HepG2 (cell line): ENCODE data around the gene LTC4S. TPM values are rescaled to one million over a fixed set of nuclear protein-coding genes. Genes with fewer than 3 reads are reported as not detected.

Experiments
- BCL6 ChIP-seq: IDR thresholded peaks from 2 replicates; pipeline ENCODE4 v1.6.1; 2016; ENCODE audit warnings: missing genetic modification reagents, missing compliant biosample characterization
- EZH2 ChIP-seq: conservative IDR thresholded peaks from 2 replicates; pipeline ENCODE4 v1.6.1; 2012; ENCODE audit warnings: mild to moderate bottlenecking, low read depth, low read length, moderate library complexity
- HNRNPUL1 ChIP-seq: fragments of 200-400 bp; formaldehyde crosslinking; IDR thresholded peaks from 2 replicates; pipeline ENCODE4 v1.6.1; 2017; ENCODE audit warnings: low read depth, mild to moderate bottlenecking, low read length, moderate library complexity
- NFIC ChIP-seq: IDR thresholded peaks from 2 replicates; pipeline ENCODE4 v1.6.1; 2012; ENCODE audit warnings: mild to moderate bottlenecking, low read length, inconsistent platforms
- SALL1 ChIP-seq: sonication (generic); formaldehyde crosslinking; IDR thresholded peaks from 2 replicates; pipeline ENCODE4 v1.8.0; 2022; ENCODE audit warnings: mild to moderate bottlenecking, missing genetic modification reagents
- SALL2 ChIP-seq: sonication (generic); formaldehyde crosslinking; IDR thresholded peaks from 2 replicates; pipeline ENCODE4 v1.8.1; 2023; ENCODE audit warnings: mild to moderate bottlenecking, missing genetic modification reagents, inconsistent platforms
- SATB2 ChIP-seq: sonication (generic); formaldehyde crosslinking; IDR thresholded peaks from 2 replicates; pipeline ENCODE4 v1.5.0; 2020; ENCODE audit warnings: missing genetic modification reagents
- TCF7L2 ChIP-seq: IDR thresholded peaks from 2 replicates; pipeline ENCODE4 v1.6.1; 2011; ENCODE audit warnings: mild to moderate bottlenecking, low read depth, low read length, moderate library complexity
- TMF1 ChIP-seq: sonication (generic); formaldehyde crosslinking; IDR thresholded peaks from 2 replicates; pipeline ENCODE4 v1.8.1; 2022; ENCODE audit warnings: low read depth, missing genetic modification reagents
- U2AF2 ChIP-seq: fragments of 200-400 bp; formaldehyde crosslinking; IDR thresholded peaks from 2 replicates; pipeline ENCODE4 v1.6.1; 2017; ENCODE audit warnings: low read depth, mild to moderate bottlenecking, low read length
- ZC3H13 ChIP-seq: sonication (generic); formaldehyde crosslinking; IDR thresholded peaks from 2 replicates; pipeline ENCODE4 v1.8.1; 2023; ENCODE audit warnings: mild to moderate bottlenecking, missing genetic modification reagents, moderate library complexity
- ZMYM4 ChIP-seq: sonication (generic); formaldehyde crosslinking; IDR thresholded peaks from 2 replicates; pipeline ENCODE4 v1.8.1; 2023; ENCODE audit warnings: mild to moderate bottlenecking, missing genetic modification reagents
- ZNF354B ChIP-seq: sonication (generic); formaldehyde crosslinking; IDR thresholded peaks from 2 replicates; pipeline ENCODE4 v1.8.0; 2022; ENCODE audit warnings: mild to moderate bottlenecking, missing genetic modification reagents
- polyA plus RNA-seq, 8 experiments: library from polyadenylated mRNA; depleted of rRNA in 3 of 8; stranded (reverse) in 7 of 8; unstranded in 1 of 8; fragments of >200 nt; fragmentation: Illumina TruSeq in 4 of 8; extraction: Trizol in 4 of 8; gene quantifications; 2 replicates each; pipeline versions ENCODE4 v1.2.1 to v1.2.3, GENCODE V29; 2011 to 2016; ENCODE audit warnings: low read depth in 4 of 8, missing spikeins in 1 of 8, mixed read lengths in 1 of 8; ENCODE audit not compliant: insufficient read depth in 1 of 8
- total RNA-seq, 5 experiments: library from RNA; depleted of rRNA; stranded (reverse); fragments of >200 nt; fragmentation: Illumina TruSeq; extraction: Trizol; gene quantifications; 2 replicates each; pipeline ENCODE4 v1.2.3, GENCODE V29; 2016; ENCODE audit warnings: low read depth in 1 of 5
- TF ChIP-seq, protein P1 (sequence below), 2 experiments: sonication (generic) in 1 of 2; formaldehyde crosslinking in 1 of 2; IDR thresholded peaks; 2 replicates each; pipeline versions ENCODE4 v1.4.0 to v1.6.1; 2016 to 2020; ENCODE audit warnings: borderline replicate concordance in 1 of 2, low read depth in 1 of 2, mild to moderate bottlenecking in 1 of 2, missing genetic modification reagents in 1 of 2
- TF ChIP-seq, protein P2 (sequence below): sonication (generic); formaldehyde crosslinking; IDR thresholded peaks from 2 replicates; pipeline ENCODE4 v1.5.0; 2020; ENCODE audit warnings: missing genetic modification reagents
- TF ChIP-seq, protein P3 (sequence below): sonication (generic); formaldehyde crosslinking; IDR thresholded peaks from 2 replicates; pipeline ENCODE4 v1.4.0; 2020; ENCODE audit warnings: missing genetic modification reagents
- TF ChIP-seq, protein P4 (sequence below): sonication (generic); formaldehyde crosslinking; IDR thresholded peaks from 2 replicates; pipeline ENCODE4 v1.8.0; 2022; ENCODE audit warnings: missing genetic modification reagents, mild to moderate bottlenecking, inconsistent platforms, borderline replicate concordance
- TF ChIP-seq, protein P5 (sequence below): sonication (generic); formaldehyde crosslinking; conservative IDR thresholded peaks from 2 replicates; pipeline ENCODE4 v1.5.0; 2020; ENCODE audit warnings: missing genetic modification reagents
- TF ChIP-seq, protein P6 (sequence below): sonication (generic); formaldehyde crosslinking; IDR thresholded peaks from 2 replicates; pipeline ENCODE4 v1.4.0; 2020; ENCODE audit warnings: missing genetic modification reagents

The LTC4S gene
- total and polyA plus RNA-seq, 2 of the 13 experiments (the other 11 are each of a cell fraction or from before 2014, with no cell fraction given): 0.35 TPM; not detected in 1

DNA sequence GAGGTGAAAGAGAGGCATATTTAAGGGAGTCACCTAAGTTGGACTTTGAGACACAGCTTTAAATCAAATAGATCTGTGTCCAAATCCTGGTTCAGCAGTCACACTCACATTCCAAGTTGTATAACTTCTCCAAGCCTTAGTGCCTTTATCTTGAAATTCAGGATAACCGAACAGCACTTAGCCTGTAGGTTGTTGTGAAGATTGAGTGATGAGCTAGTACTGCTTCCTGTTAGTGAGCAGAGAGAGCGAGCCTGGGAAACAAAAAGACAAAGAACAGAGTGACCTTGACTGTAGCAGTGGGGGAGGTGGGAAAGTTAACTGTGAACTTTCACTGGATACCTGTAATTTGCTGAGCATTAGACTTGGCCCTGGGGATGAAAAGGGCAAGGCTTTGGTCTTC lies 38.8 kb upstream of the LTC4S start (continued):
- TF ChIP-seq, protein P1, sequence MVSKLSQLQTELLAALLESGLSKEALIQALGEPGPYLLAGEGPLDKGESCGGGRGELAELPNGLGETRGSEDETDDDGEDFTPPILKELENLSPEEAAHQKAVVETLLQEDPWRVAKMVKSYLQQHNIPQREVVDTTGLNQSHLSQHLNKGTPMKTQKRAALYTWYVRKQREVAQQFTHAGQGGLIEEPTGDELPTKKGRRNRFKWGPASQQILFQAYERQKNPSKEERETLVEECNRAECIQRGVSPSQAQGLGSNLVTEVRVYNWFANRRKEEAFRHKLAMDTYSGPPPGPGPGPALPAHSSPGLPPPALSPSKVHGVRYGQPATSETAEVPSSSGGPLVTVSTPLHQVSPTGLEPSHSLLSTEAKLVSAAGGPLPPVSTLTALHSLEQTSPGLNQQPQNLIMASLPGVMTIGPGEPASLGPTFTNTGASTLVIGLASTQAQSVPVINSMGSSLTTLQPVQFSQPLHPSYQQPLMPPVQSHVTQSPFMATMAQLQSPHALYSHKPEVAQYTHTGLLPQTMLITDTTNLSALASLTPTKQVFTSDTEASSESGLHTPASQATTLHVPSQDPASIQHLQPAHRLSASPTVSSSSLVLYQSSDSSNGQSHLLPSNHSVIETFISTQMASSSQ (IDR thresholded peaks at IDR 0.05; ENCODE audit: low read depth): no peak
- TF ChIP-seq, protein P1 (CRISPR knock-in tag; IDR thresholded peaks at IDR 0.05; ENCODE audit: borderline replicate concordance): no peak
- TF ChIP-seq ZMYM4 (CRISPR knock-in tag): no peak
- no peak for TF ChIP-seq SATB2 (CRISPR knock-in tag)
- TF ChIP-seq, protein P2, sequence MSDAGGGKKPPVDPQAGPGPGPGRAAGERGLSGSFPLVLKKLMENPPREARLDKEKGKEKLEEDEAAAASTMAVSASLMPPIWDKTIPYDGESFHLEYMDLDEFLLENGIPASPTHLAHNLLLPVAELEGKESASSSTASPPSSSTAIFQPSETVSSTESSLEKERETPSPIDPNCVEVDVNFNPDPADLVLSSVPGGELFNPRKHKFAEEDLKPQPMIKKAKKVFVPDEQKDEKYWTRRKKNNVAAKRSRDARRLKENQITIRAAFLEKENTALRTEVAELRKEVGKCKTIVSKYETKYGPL (CRISPR knock-in tag): no peak; the same call in 1 of the 2 replicates
- TF ChIP-seq EZH2: no peak
- TF ChIP-seq, protein P3, sequence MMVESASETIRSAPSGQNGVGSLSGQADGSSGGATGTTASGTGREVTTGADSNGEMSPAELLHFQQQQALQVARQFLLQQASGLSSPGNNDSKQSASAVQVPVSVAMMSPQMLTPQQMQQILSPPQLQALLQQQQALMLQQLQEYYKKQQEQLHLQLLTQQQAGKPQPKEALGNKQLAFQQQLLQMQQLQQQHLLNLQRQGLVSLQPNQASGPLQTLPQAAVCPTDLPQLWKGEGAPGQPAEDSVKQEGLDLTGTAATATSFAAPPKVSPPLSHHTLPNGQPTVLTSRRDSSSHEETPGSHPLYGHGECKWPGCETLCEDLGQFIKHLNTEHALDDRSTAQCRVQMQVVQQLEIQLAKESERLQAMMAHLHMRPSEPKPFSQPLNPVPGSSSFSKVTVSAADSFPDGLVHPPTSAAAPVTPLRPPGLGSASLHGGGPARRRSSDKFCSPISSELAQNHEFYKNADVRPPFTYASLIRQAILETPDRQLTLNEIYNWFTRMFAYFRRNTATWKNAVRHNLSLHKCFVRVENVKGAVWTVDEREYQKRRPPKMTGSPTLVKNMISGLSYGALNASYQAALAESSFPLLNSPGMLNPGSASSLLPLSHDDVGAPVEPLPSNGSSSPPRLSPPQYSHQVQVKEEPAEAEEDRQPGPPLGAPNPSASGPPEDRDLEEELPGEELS: peak; percentile 71
- TF ChIP-seq ZC3H13 (CRISPR knock-in tag): 0 out of 2 replicates have a peak, but pooled peaks have one; percentile 28
- TF ChIP-seq U2AF2: no peak
- TF ChIP-seq SALL2: no peak
- TF ChIP-seq SALL1 (CRISPR knock-in tag): peak; percentile 47; the same call in 1 of the 2 replicates
- 0 out of 2 replicates have a peak, but pooled peaks have one; percentile 39 for TF ChIP-seq NFIC
- TF ChIP-seq, protein P4, sequence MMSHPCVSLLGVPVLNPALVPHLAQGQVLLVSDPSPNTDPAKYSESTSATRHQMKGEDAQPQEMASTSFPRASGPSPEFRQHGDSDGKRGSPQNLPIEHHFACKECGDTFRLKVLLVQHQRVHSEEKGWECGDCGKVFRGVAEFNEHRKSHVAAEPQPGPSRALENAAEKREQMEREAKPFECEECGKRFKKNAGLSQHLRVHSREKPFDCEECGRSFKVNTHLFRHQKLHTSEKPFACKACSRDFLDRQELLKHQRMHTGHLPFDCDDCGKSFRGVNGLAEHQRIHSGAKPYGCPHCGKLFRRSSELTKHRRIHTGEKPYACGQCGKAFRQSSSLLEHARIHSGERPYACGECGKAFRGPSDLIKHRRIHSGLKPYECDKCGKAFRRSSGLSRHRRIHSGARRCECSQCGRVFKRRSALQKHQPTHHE (CRISPR knock-in tag): no peak
- TF ChIP-seq HNRNPUL1: no peak
- TF ChIP-seq ZNF354B: no peak
- peak; percentile 33; the same call in 1 of the 2 replicates for TF ChIP-seq BCL6
- no peak for TF ChIP-seq TCF7L2
- no peak for TF ChIP-seq TMF1
- TF ChIP-seq, protein P5, sequence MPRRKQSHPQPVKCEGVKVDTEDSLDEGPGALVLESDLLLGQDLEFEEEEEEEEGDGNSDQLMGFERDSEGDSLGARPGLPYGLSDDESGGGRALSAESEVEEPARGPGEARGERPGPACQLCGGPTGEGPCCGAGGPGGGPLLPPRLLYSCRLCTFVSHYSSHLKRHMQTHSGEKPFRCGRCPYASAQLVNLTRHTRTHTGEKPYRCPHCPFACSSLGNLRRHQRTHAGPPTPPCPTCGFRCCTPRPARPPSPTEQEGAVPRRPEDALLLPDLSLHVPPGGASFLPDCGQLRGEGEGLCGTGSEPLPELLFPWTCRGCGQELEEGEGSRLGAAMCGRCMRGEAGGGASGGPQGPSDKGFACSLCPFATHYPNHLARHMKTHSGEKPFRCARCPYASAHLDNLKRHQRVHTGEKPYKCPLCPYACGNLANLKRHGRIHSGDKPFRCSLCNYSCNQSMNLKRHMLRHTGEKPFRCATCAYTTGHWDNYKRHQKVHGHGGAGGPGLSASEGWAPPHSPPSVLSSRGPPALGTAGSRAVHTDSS (CRISPR knock-in tag): no peak
- TF ChIP-seq, protein P6, sequence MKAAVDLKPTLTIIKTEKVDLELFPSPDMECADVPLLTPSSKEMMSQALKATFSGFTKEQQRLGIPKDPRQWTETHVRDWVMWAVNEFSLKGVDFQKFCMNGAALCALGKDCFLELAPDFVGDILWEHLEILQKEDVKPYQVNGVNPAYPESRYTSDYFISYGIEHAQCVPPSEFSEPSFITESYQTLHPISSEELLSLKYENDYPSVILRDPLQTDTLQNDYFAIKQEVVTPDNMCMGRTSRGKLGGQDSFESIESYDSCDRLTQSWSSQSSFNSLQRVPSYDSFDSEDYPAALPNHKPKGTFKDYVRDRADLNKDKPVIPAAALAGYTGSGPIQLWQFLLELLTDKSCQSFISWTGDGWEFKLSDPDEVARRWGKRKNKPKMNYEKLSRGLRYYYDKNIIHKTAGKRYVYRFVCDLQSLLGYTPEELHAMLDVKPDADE (CRISPR knock-in tag): no peak
